SK-N-SH (cell line): ENCODE results near the gene INIP.

Experiments used
- CTCF ChIP-seq: fragments of 200-600 bp; sonication (generic); IDR thresholded peaks from 2 replicates; pipeline ENCODE4 v1.6.1; 2017; ENCODE audit warnings: antibody characterized with exemption, mild to moderate bottlenecking, moderate library complexity
- EZH2phosphoT487 ChIP-seq: fragments of 200-600 bp; sonication (generic); IDR thresholded peaks from 2 replicates; pipeline ENCODE4 v1.6.1; 2017; ENCODE audit warnings: low read depth, mixed run types, mild to moderate bottlenecking, antibody characterized with exemption, moderate library complexity, borderline replicate concordance
- FOXJ3 ChIP-seq: sonication (generic); formaldehyde crosslinking; IDR thresholded peaks from 2 replicates; pipeline ENCODE4 v1.5.1; 2020; ENCODE audit warnings: mild to moderate bottlenecking, missing genetic modification reagents
- MAX ChIP-seq: IDR thresholded peaks from 2 replicates; pipeline ENCODE4 v1.4.0; 2012; ENCODE audit warnings: low read depth
- MEF2A ChIP-seq: IDR thresholded peaks from 2 replicates; pipeline ENCODE4 v1.4.0; 2012; ENCODE audit warnings: low read depth, borderline replicate concordance
- NFIC ChIP-seq: IDR thresholded peaks from 2 replicates; pipeline ENCODE4 v1.4.0; 2012; ENCODE audit warnings: borderline replicate concordance
- NRF1 ChIP-seq: IDR thresholded peaks from 2 replicates; pipeline ENCODE4 v1.6.1; 2012; ENCODE audit warnings: low read depth, mild to moderate bottlenecking, low read length
- POLR2AphosphoS5 ChIP-seq: IDR thresholded peaks from 2 replicates; pipeline ENCODE4 v1.6.1; 2012; ENCODE audit warnings: low read depth, low read length
- RFX5 ChIP-seq: IDR thresholded peaks from 2 replicates; pipeline ENCODE4 v1.6.1; 2012; ENCODE audit warnings: mild to moderate bottlenecking, improper control_type of control experiment, low read length
- RXRA ChIP-seq: IDR thresholded peaks from 2 replicates; pipeline ENCODE4 v1.4.0; 2012; ENCODE audit warnings: low read depth, mild to moderate bottlenecking, borderline replicate concordance
- SMC3 ChIP-seq: IDR thresholded peaks from 2 replicates; pipeline ENCODE4 v1.6.1; 2012; ENCODE audit warnings: low read depth, low read length, improper control_type of control experiment
- TEAD4 ChIP-seq: IDR thresholded peaks from 2 replicates; pipeline ENCODE4 v1.4.0; 2012; ENCODE audit warnings: mild to moderate bottlenecking, borderline replicate concordance; ENCODE audit not compliant: insufficient read depth
- YY1 ChIP-seq: IDR thresholded peaks from 2 replicates; pipeline ENCODE4 v1.4.0; 2012; ENCODE audit warnings: low read depth, mild to moderate bottlenecking

DNA sequence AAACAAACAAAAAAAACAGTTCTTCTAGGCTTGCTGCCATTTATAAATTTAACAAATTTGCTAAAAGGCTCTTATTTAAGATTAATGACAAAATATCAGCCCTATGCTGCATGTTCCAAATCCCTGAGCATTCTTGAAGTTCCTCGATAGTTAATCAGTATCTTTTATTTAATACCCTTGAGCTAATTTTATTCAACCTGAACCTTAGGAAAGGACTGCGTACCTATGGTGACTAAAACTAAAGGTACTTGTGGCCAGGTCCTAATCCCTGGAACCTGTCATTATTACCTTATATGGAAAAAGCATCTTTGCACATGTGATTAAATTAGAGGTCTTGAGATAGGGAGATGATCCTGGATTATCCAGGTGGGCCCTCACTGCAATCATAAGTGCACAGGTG is 10.5 kb upstream of the INIP start:
- TF ChIP-seq FOXJ3 (CRISPR knock-in tag) = no peak
- TF ChIP-seq CTCF = no peak
- no peak for TF ChIP-seq EZH2phosphoT487
- TF ChIP-seq NFIC = no peak
- TF ChIP-seq POLR2AphosphoS5 = no peak
- TF ChIP-seq TEAD4 = no peak
- TF ChIP-seq MEF2A = no peak
- no peak for TF ChIP-seq SMC3
- TF ChIP-seq MAX = no peak
- TF ChIP-seq RFX5 = no peak
- TF ChIP-seq YY1 = no peak
- no peak for TF ChIP-seq RXRA
- TF ChIP-seq NRF1 = no peak
